Measurements from ENCODE around the gene ORM1. TPM values are rescaled to one million over a fixed set of nuclear protein-coding genes. Genes with fewer than 3 reads are reported as not detected.
"Not testable (repeated sequence)": the region's sequence is repeated elsewhere in the genome, so short reads cannot be mapped to it uniquely, and the experiment has no call there.

The ORM1 gene
- 10 to 100 TPM in 1 of 4 donors, not detected in 3; 59.2 TPM for total RNA-seq

DNA sequence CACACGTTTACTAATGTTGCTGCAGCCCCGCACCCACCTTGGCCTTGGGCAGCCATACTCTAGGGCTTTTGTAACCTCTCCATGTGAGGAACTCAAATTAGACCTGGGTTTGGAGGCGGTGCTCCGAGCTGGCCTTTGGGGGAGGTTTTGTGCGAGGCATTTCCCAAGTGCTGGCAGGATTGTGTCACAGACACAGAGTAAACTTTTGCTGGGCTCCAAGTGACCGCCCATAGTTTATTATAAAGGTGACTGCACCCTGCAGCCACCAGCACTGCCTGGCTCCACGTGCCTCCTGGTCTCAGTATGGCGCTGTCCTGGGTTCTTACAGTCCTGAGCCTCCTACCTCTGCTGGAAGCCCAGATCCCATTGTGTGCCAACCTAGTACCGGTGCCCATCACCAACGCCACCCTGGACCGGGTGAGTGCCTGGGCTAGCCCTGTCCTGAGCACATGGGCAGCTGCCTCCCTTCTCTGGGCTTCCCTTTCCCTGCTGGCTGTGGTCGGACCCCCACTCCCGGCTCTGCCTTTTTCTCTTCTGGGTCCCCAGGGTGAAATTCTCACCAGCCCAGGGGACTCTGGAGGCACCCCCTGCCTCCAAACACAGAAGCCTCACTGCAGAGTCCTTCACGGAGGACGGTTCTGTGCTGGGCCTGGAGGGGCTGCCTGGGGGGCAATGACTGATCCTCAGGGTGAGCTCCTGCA lies at the start of gene ORM1:
Gene ORM1, plus strand, starts transcription at position 268 of the 701 bp plus-strand sequence. Its CDS starts 36 bp downstream, at position 304.
- 79% methylated on average over 2 of the region's 15 CpGs for WGBS
- H3K4me1 ChIP-seq; H3K27ac ChIP-seq; DNase-seq (ENCODE audit: low spot score in 2 of 2); H3K9me3 ChIP-seq; H3K36me3 ChIP-seq; H3K27me3 ChIP-seq; H3K4me3 ChIP-seq: not testable (repeated sequence)

DNA sequence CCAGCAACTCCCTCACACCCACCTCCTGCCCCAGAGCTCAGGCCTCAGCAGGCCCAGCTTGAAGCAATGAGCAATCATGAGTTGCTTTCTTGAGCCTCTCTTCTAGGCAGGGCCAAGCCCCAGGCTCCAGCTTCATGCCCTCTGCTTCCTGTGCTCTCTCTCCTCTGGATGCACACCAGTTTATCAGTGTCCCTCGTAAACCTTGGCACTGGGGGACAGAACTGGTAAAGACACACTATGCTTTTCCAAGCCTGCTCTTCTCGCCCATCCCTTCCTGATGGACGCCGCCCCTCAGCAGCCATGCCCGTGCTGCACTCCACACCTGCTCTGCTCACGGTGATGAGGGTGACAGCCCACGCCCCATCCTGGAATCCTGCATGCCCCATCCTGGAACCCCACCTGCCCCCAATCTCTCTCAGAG lies 49.4 kb upstream of the ORM1 start:
- TF ChIP-seq EP300 (IDR thresholded peaks at IDR 0.05) (no peak), POLR2AphosphoS5 (IDR thresholded peaks at IDR 0.05) (no peak), POLR2A (IDR thresholded peaks at IDR 0.05) (no peak)
- TF ChIP-seq, protein P1, sequence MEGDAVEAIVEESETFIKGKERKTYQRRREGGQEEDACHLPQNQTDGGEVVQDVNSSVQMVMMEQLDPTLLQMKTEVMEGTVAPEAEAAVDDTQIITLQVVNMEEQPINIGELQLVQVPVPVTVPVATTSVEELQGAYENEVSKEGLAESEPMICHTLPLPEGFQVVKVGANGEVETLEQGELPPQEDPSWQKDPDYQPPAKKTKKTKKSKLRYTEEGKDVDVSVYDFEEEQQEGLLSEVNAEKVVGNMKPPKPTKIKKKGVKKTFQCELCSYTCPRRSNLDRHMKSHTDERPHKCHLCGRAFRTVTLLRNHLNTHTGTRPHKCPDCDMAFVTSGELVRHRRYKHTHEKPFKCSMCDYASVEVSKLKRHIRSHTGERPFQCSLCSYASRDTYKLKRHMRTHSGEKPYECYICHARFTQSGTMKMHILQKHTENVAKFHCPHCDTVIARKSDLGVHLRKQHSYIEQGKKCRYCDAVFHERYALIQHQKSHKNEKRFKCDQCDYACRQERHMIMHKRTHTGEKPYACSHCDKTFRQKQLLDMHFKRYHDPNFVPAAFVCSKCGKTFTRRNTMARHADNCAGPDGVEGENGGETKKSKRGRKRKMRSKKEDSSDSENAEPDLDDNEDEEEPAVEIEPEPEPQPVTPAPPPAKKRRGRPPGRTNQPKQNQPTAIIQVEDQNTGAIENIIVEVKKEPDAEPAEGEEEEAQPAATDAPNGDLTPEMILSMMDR (IDR thresholded peaks at IDR 0.05) = no peak
- DNase-seq (ENCODE audit: low spot score in 2 of 2) = peak; percentile 34 to 62
- H3K9me3 ChIP-seq = no peaks in the 10 kb centered on the region
- H3K27me3 ChIP-seq = no peaks in the 10 kb centered on the region
- WGBS = 61% methylated on average over 7 of the region's 7 CpGs
- no peaks in the 10 kb centered on the region for H3K36me3 ChIP-seq
- no peak overlapping the region for H3K4me3 ChIP-seq
- peak overlapping the region; percentile 45 for H3K27ac ChIP-seq
- H3K4me1 ChIP-seq = peaks cover 30% of the 10 kb centered on the region

DNA sequence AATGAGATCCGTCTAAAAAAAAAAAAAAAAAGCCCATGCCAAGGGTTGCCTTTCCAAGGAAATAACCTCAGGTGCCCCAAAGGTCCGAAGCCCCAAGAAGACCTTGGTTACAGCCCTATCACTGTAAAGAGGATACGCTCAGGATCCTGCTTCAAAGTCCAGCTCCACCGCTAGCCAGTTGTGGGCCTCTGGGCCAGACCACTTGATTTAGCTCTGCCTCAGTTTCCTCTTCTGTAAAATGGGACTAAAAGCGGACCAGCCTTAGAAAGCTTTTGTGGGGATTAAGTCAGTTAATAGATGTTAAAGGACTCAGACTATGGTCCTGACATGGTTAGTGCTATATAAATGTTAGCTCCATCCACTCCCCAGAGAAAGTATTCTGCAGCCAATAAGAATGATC lies 48.7 kb upstream of the ORM1 start:
- Histone ChIP-seq H3K4me3 (no peak overlapping the region), H3K27me3 (no peaks in the 10 kb centered on the region), H3K27ac (no peak overlapping the region), H3K36me3 (no peaks in the 10 kb centered on the region), H3K4me1 (peaks cover 30% of the 10 kb centered on the region), H3K9me3 (no peaks in the 10 kb centered on the region)
- 89% methylated on average over 5 of the region's 5 CpGs for WGBS
- TF ChIP-seq POLR2AphosphoS5 (IDR thresholded peaks at IDR 0.05) (no peak), EP300 (IDR thresholded peaks at IDR 0.05) (no peak)
- peak in 1 of 2 donors; percentile 30 for DNase-seq (ENCODE audit: low spot score in 2 of 2)

DNA sequence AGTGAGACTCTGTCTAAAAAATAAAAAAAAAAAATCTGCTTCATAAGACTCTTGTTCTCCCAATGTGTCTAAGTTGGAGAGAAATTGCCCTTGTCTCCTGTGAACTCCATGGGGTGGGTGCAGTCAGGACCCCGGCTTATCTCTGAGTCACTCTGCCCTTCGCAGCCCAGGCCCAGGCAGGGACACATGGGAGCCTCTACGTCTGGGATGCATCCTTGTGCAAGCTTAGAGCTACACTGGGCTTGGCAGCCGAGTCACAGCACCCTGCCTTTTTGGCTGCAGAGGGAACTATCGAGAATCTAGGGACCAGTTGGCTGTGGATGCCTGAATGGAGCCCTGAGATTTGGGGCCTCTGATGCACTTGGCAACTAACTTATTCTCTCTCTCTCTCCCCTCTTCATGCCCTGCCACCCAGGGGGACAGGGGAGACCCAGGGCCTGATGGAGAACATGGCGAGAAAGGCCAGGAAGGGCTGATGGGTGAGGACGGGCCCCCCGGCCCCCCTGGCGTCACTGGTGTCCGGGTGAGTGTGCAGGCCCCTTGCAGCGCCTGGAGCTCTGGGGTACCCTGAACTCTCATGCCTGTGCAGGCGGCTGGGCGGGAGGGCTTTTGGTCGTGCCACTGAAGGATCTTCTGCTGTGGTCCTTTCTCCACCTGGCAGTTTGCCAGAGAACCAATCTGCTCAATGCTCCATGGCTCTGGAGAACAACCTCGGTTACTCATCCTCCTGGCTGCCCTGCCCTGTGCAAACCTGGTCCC lies 47.5 kb upstream of the ORM1 start:
- H3K4me1 ChIP-seq = peaks cover 32% of the 10 kb centered on the region
- WGBS = 83% methylated on average over 15 of the region's 15 CpGs
- DNase-seq (ENCODE audit: low spot score in 2 of 2) = peak; percentile 54 to 70

DNA sequence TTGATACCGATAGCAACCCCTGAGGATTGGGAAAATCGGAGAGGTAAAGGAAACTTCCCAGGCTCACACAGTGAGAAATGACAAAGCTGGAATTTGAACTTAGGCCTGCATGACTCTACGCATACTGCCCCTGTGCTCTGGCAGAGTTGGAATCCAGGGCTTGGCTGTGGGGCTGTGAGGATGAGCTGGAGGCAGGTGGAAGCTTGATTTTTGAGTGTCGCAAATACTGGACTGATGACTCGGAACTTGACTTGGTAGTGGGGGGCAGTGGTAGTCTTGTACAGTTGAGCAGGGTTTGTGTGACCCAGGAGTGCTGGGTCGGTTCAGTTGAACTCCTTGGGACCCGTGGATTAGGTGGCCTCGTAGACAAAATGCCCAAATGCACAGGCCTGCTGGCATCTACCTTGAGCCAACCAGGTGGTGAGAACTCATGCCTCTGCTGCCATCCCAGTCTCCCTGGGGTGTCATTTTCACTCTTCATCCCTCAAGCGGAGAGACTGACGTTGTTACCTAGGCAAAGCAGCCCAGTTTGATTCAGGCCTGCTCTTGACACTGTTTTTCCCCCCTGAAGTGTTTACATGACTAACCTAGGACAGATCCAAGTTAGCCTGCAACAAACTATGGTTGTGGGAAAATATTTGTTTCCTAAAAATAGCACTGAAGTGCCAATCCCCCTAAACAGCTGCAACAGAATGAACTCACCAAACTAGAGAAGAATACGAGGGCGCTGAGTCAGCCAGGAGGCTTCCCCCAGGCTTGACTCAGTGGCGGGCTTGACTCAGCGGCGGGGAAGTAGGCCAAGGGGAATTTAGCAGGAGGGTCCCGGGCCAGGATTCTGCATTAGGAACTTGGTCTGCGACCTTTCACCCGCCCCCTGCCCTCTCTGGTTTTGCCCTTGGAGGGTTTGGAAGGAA lies 45.7 kb upstream of the ORM1 start:
- Histone ChIP-seq H3K27me3 (no peaks in the 10 kb centered on the region), H3K27ac (peak overlapping the region; percentile 44), H3K4me3 (no peak overlapping the region), H3K9me3 (no peaks in the 10 kb centered on the region), H3K36me3 (no peaks in the 10 kb centered on the region), H3K4me1 (peaks cover 44% of the 10 kb centered on the region)
- TF ChIP-seq, protein P1 (IDR thresholded peaks at IDR 0.05) = no peak
- TF ChIP-seq EP300 (IDR thresholded peaks at IDR 0.05) (no peak), POLR2AphosphoS5 (IDR thresholded peaks at IDR 0.05) (no peak), POLR2A (IDR thresholded peaks at IDR 0.05) (no peak)
- WGBS = 72% methylated on average over 18 of the region's 18 CpGs
- DNase-seq (ENCODE audit: low spot score in 2 of 2) = peak; percentile 39 to 69

More for the DNA sequence above, 47.5 kb upstream of the ORM1 start:
- Histone ChIP-seq H3K27ac (no peak overlapping the region), H3K27me3 (no peaks in the 10 kb centered on the region), H3K4me3 (no peak overlapping the region), H3K36me3 (no peaks in the 10 kb centered on the region), H3K9me3 (no peaks in the 10 kb centered on the region)
- TF ChIP-seq POLR2AphosphoS5 (IDR thresholded peaks at IDR 0.05) (no peak), EP300 (IDR thresholded peaks at IDR 0.05) (no peak)

DNA sequence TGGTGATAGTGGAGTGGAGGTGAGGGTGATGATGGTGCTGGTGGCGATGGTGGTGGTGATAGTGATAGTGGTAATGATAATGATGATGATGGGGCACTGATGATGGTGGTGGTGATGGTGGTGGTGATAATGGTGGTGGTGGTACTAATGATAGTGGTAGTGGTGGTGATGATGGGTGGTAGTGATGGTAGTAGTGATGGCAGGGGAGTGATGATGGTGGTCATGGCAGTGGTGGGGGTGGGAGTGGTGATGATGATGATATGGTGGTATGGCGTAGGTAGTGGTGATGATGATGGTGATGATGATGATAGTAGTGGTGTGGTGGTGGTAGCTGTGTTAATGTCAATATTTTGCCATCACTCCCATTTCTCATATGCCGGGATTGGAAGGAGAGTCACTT lies 44.5 kb upstream of the ORM1 start:
- Histone ChIP-seq H3K4me3 (no peak overlapping the region), H3K27ac (no peak overlapping the region), H3K4me1 (peaks cover 42% of the 10 kb centered on the region), H3K27me3 (no peaks in the 10 kb centered on the region), H3K36me3 (no peaks in the 10 kb centered on the region), H3K9me3 (no peaks in the 10 kb centered on the region)
- TF ChIP-seq EP300 (IDR thresholded peaks at IDR 0.05) (no peak), POLR2AphosphoS5 (IDR thresholded peaks at IDR 0.05) (no peak), POLR2A (IDR thresholded peaks at IDR 0.05) (no peak)
- TF ChIP-seq, protein P1 (IDR thresholded peaks at IDR 0.05) = no peak
- WGBS = 76% methylated on average over 3 of the region's 3 CpGs
- peak in 1 of 2 donors; percentile 7 for DNase-seq (ENCODE audit: low spot score in 2 of 2)
